HUES6 (cell line): ENCODE results near the gene IL18.
"Not testable (repeated sequence)": the region's sequence is repeated elsewhere in the genome, so short reads cannot be mapped to it uniquely, and the experiment has no call there.

Experiments
- H3K27ac ChIP-seq: 2 replicates; pipeline ENCODE4 v1.7.0; 2013; ENCODE audit warnings: low read depth, mild to moderate bottlenecking, low read length, inconsistent platforms
- H3K27me3 ChIP-seq: 2 replicates; pipeline ENCODE4 v1.6.1; 2013; ENCODE audit warnings: low read length; ENCODE audit not compliant: control insufficient read depth, insufficient read depth
- H3K36me3 ChIP-seq: 2 replicates; pipeline ENCODE4 v1.6.1; 2013; ENCODE audit warnings: low read length; ENCODE audit not compliant: control insufficient read depth, insufficient read depth
- H3K4me1 ChIP-seq: 2 replicates; pipeline ENCODE4 v1.6.1; 2013; ENCODE audit warnings: low read length; ENCODE audit not compliant: control insufficient read depth, insufficient read depth
- H3K4me3 ChIP-seq: 2 replicates; pipeline ENCODE4 v1.5.1; 2013; ENCODE audit warnings: low read depth, low read length
- H3K9ac ChIP-seq: one replicate; pipeline ENCODE4 v1.6.1; 2013; ENCODE audit warnings: mild to moderate bottlenecking, low read length
- H3K9me3 ChIP-seq: 2 replicates; pipeline ENCODE4 v1.6.1; 2013; ENCODE audit warnings: low read depth, low read length; ENCODE audit not compliant: control insufficient read depth, insufficient read depth

Gene IL18

GRCh38 chr11:112115386-112115785 is 48.5 kb downstream of the IL18 start:
- H3K9ac ChIP-seq: no peak overlapping the region
- no peaks in the 10 kb centered on the region for H3K36me3 ChIP-seq
- no peak overlapping the region for H3K27ac ChIP-seq
- H3K4me3 ChIP-seq: no peak overlapping the region
- H3K9me3 ChIP-seq: no peaks in the 10 kb centered on the region
- no peaks in the 10 kb centered on the region for H3K27me3 ChIP-seq
- H3K4me1 ChIP-seq: no peaks in the 10 kb centered on the region

GRCh38 chr11:112114460-112114859 is 49.4 kb downstream of the IL18 start:
- H3K27me3 ChIP-seq: no peaks in the 10 kb centered on the region
- H3K4me1 ChIP-seq: no peaks in the 10 kb centered on the region
- no peak overlapping the region for H3K9ac ChIP-seq
- H3K9me3 ChIP-seq: no peaks in the 10 kb centered on the region
- H3K36me3 ChIP-seq: no peaks in the 10 kb centered on the region
- no peak overlapping the region for H3K27ac ChIP-seq
- H3K4me3 ChIP-seq: no peak overlapping the region

DNA sequence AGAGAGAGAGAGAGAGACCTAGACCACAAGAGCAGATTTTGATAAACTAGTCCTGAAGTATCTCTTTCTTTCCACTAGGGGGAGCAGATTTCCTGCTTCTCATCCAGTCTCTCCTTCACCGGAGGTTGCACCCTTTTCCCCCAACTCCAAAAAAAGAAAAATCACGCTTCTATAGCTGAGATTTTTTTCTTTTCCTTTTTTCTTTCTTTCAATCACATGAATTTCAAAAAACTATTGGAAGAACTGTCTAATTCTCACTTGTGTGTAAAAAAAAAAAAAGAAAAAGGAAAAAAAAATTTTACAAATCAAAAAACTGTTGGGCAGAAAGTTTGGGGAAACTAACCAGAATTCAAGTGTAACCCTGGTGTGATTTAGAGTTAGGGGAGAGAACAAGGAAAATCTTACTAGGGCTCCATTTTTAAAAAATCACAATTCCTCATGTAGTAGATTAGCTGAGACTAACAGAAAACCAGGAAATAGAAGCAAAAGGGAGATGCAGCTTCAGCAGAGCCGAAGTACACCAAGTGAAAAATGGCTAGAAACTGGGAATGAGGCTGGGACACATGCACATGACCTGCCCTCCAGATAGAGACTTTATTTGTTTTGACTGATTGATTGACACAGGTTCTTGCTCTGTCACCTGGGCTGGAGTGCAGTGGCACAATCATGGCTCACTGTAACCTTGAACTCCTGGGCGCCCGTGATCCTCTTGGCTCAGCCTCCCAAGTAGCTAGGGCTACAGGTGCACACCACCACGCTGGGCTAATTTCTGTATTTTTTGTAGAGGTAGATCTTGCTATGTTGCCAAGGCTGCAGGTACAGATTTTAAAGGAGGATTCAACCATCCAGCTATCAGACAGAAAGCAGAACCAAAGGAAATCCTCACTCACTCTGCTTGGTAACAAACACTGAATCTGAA is 50.1 kb downstream of the IL18 start:
- Histone ChIP-seq H3K9ac (no peak overlapping the region), H3K27ac (no peak overlapping the region), H3K4me1 (no peaks in the 10 kb centered on the region), H3K9me3 (no peaks in the 10 kb centered on the region), H3K4me3 (no peak overlapping the region), H3K27me3 (no peaks in the 10 kb centered on the region), H3K36me3 (no peaks in the 10 kb centered on the region)

GRCh38 chr11:112106070-112106469 is 57.8 kb downstream of the IL18 start:
- H3K4me3 ChIP-seq: no peak overlapping the region
- no peaks in the 10 kb centered on the region for H3K9me3 ChIP-seq
- H3K36me3 ChIP-seq: no peaks in the 10 kb centered on the region
- H3K9ac ChIP-seq: no peak overlapping the region
- H3K27me3 ChIP-seq: no peaks in the 10 kb centered on the region
- no peak overlapping the region for H3K27ac ChIP-seq
- H3K4me1 ChIP-seq: no peaks in the 10 kb centered on the region

- no peak overlapping the region for H3K27ac ChIP-seq
- H3K9me3 ChIP-seq: no peaks in the 10 kb centered on the region
- no peaks in the 10 kb centered on the region for H3K27me3 ChIP-seq
- no peaks in the 10 kb centered on the region for H3K4me1 ChIP-seq
- no peak overlapping the region for H3K4me3 ChIP-seq
- no peaks in the 10 kb centered on the region for H3K36me3 ChIP-seq
- no peak overlapping the region for H3K9ac ChIP-seq
Measured at GRCh38 chr11:112103446-112103845, 60.4 kb downstream of the IL18 start.

- Histone ChIP-seq H3K27ac (no peak overlapping the region), H3K9me3 (no peaks in the 10 kb centered on the region), H3K36me3 (peaks cover 16% of the 10 kb centered on the region), H3K9ac (no peak overlapping the region), H3K4me1 (no peaks in the 10 kb centered on the region), H3K27me3 (no peaks in the 10 kb centered on the region), H3K4me3 (no peak overlapping the region)
Measured at GRCh38 chr11:112100462-112100861, 63.4 kb downstream of the IL18 start.

DNA sequence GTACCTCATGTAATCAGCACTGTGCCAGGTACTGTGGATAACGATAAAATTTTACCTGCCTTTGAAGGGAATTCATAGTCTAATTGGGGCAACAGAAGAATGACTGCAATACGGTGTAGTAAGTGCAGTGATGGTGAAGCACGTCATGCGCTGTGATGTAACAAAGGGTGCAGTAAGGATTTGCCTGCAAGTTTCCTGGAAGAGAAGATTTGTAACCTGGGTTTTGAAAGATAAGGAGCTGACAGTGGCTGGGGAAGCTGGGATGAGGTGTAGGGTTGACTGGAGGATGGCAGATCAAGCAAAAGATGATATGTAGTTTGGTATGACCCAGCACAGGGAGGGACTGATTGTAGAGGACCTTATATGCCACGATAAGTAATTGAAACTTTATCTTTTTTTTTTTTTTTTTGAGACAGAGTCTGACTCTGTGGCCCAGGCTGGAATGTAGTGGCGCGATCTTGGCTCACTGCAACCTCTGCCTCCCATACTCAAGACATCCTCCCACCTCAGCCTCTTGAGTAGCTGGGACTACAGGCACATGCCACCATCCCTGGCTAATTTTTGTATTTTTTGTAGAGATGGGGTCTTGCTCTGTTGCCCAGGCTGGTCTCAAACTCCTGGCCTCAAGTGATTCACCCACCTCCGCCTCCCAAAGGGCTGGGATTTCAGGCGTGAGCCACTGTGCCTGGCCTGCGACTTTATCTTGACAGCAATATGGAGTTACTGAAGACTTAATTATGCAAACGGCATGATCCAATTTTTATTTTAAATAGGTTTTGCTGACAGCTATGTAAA is 66.0 kb downstream of the IL18 start:
- Histone ChIP-seq H3K4me1 (no peaks in the 10 kb centered on the region), H3K36me3 (peaks cover 34% of the 10 kb centered on the region), H3K9ac (no peak overlapping the region), H3K27me3 (no peaks in the 10 kb centered on the region), H3K9me3 (no peaks in the 10 kb centered on the region), H3K4me3 (no peak overlapping the region), H3K27ac (no peak overlapping the region)

DNA sequence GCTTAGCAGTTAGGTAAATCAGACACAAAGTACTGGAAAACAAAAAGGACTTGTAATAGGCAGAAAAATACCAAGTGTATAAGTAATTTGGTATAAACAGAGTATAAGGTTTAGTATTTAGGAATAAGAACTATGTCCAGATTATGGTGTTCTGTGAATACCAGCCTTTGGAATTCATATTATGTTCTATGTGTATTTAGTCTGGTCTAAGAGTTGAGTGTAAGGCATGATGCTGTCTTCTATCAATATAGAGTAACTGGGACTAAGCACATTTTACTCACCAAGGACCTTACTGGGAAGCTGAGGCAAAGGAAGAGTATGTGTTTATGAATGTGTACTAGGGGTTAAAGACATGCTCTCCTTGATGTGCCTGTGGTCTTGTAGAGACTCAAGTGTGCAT is 67.7 kb downstream of the IL18 start:
- no peak overlapping the region for H3K9ac ChIP-seq
- no peaks in the 10 kb centered on the region for H3K9me3 ChIP-seq
- H3K4me3 ChIP-seq: no peak overlapping the region
- H3K4me1 ChIP-seq: no peaks in the 10 kb centered on the region
- H3K27ac ChIP-seq: no peak overlapping the region
- H3K36me3 ChIP-seq: peaks cover 51% of the 10 kb centered on the region
- H3K27me3 ChIP-seq: no peaks in the 10 kb centered on the region

GRCh38 chr11:112095302-112095701 is 68.6 kb downstream of the IL18 start:
- H3K4me3 ChIP-seq, H3K27ac ChIP-seq, H3K9me3 ChIP-seq, H3K27me3 ChIP-seq, H3K4me1 ChIP-seq, H3K9ac ChIP-seq: not testable (repeated sequence)
- H3K36me3 ChIP-seq: peaks cover 59% of the 10 kb centered on the region
